ENCODE results near the gene KCTD13.
"Not testable (repeated sequence)": the region's sequence is repeated elsewhere in the genome, so short reads cannot be mapped to it uniquely, and the experiment has no call there.

KCTD13 gene

GRCh38 chr16:29898135-29898803 is 27.8 kb downstream of the KCTD13 start:
- Histone ChIP-seq H3K36me3 (ENCODE audit: control insufficient read depth, insufficient read depth, low read length) (peaks cover 6% of the 10 kb centered on the region), H3K27ac (ENCODE audit: low read depth, low read length, severe bottlenecking) (no peak overlapping the region), H3K4me1 (ENCODE audit: control insufficient read depth, insufficient read depth, low read length, poor library complexity, severe bottlenecking) (peaks cover 13% of the 10 kb centered on the region), H3K4me3 (ENCODE audit: extremely low read depth, insufficient read depth, low read length, poor library complexity, severe bottlenecking) (peak overlapping the region; percentile 58), H3K9me3 (ENCODE audit: control insufficient read depth, low read length) (no peaks in the 10 kb centered on the region)
- 9 to 15% methylated on average over 7 to 9 of the region's 9 CpGs for WGBS, 2 experiments (ENCODE audit: insufficient coverage in 2 of 2)

- Histone ChIP-seq H3K4me1 (ENCODE audit: control insufficient read depth, insufficient read depth, low read length, poor library complexity, severe bottlenecking) (peaks cover 13% of the 10 kb centered on the region), H3K36me3 (ENCODE audit: control insufficient read depth, insufficient read depth, low read length) (peaks cover 6% of the 10 kb centered on the region), H3K4me3 (ENCODE audit: extremely low read depth, insufficient read depth, low read length, poor library complexity, severe bottlenecking) (no peak overlapping the region), H3K9me3 (ENCODE audit: control insufficient read depth, low read length) (no peaks in the 10 kb centered on the region), H3K27ac (ENCODE audit: low read depth, low read length, severe bottlenecking) (no peak overlapping the region)
- WGBS, 2 experiments (ENCODE audit: insufficient coverage in 2 of 2), result 80 to 85% methylated on average over 4 of the region's 4 CpGs
These were observed 28.7 kb downstream of the KCTD13 start for GRCh38 chr16:29897333-29897732.

- H3K4me3 ChIP-seq (ENCODE audit: extremely low read depth, insufficient read depth, low read length, poor library complexity, severe bottlenecking), result no peak overlapping the region
- H3K9me3 ChIP-seq (ENCODE audit: control insufficient read depth, low read length), result no peaks in the 10 kb centered on the region
- H3K4me1 ChIP-seq (ENCODE audit: control insufficient read depth, insufficient read depth, low read length, poor library complexity, severe bottlenecking), result peaks cover 13% of the 10 kb centered on the region
- WGBS, 2 experiments (ENCODE audit: insufficient coverage in 2 of 2), result 84 to 85% methylated on average over 9 to 10 of the region's 15 CpGs
- H3K36me3 ChIP-seq (ENCODE audit: control insufficient read depth, insufficient read depth, low read length), result peaks cover 6% of the 10 kb centered on the region
- H3K27ac ChIP-seq (ENCODE audit: low read depth, low read length, severe bottlenecking), result no peak overlapping the region
These were observed 29.2 kb downstream of the KCTD13 start for GRCh38 chr16:29896841-29897240.

- no peak overlapping the region for H3K4me3 ChIP-seq (ENCODE audit: extremely low read depth, insufficient read depth, low read length, poor library complexity, severe bottlenecking)
- 85 to 86% methylated on average over 4 of the region's 4 CpGs for WGBS, 2 experiments (ENCODE audit: insufficient coverage in 2 of 2)
- peaks cover 10% of the 10 kb centered on the region for H3K4me1 ChIP-seq (ENCODE audit: control insufficient read depth, insufficient read depth, low read length, poor library complexity, severe bottlenecking)
- peaks cover 6% of the 10 kb centered on the region for H3K36me3 ChIP-seq (ENCODE audit: control insufficient read depth, insufficient read depth, low read length)
- H3K9me3 ChIP-seq (ENCODE audit: control insufficient read depth, low read length), result no peaks in the 10 kb centered on the region
- H3K27ac ChIP-seq (ENCODE audit: low read depth, low read length, severe bottlenecking), result no peak overlapping the region
These were observed 31.7 kb downstream of the KCTD13 start for GRCh38 chr16:29894352-29894751.

GRCh38 chr16:29893553-29893952 is 32.5 kb downstream of the KCTD13 start:
- no peak overlapping the region for H3K27ac ChIP-seq (ENCODE audit: low read depth, low read length, severe bottlenecking)
- H3K36me3 ChIP-seq (ENCODE audit: control insufficient read depth, insufficient read depth, low read length), result peaks cover 6% of the 10 kb centered on the region
- peaks cover 10% of the 10 kb centered on the region for H3K4me1 ChIP-seq (ENCODE audit: control insufficient read depth, insufficient read depth, low read length, poor library complexity, severe bottlenecking)
- no peak overlapping the region for H3K4me3 ChIP-seq (ENCODE audit: extremely low read depth, insufficient read depth, low read length, poor library complexity, severe bottlenecking)
- no peaks in the 10 kb centered on the region for H3K9me3 ChIP-seq (ENCODE audit: control insufficient read depth, low read length)
- WGBS, 2 experiments (ENCODE audit: insufficient coverage in 2 of 2), result 94 to 100% methylated on average over 3 of the region's 3 CpGs

GRCh38 chr16:29892458-29892813 is 33.6 kb downstream of the KCTD13 start:
- Histone ChIP-seq H3K4me3 (ENCODE audit: extremely low read depth, insufficient read depth, low read length, poor library complexity, severe bottlenecking) (no peak overlapping the region), H3K9me3 (ENCODE audit: control insufficient read depth, low read length) (no peaks in the 10 kb centered on the region), H3K27ac (ENCODE audit: low read depth, low read length, severe bottlenecking) (no peak overlapping the region), H3K4me1 (ENCODE audit: control insufficient read depth, insufficient read depth, low read length, poor library complexity, severe bottlenecking) (no peaks in the 10 kb centered on the region), H3K36me3 (ENCODE audit: control insufficient read depth, insufficient read depth, low read length) (peaks cover 6% of the 10 kb centered on the region)
- WGBS, 2 experiments (ENCODE audit: insufficient coverage in 2 of 2), result 86 to 98% methylated on average over 6 of the region's 6 CpGs

GRCh38 chr16:29891525-29892457 is 34.2 kb downstream of the KCTD13 start:
- 89 to 96% methylated on average over 6 to 9 of the region's 10 CpGs for WGBS, 2 experiments (ENCODE audit: insufficient coverage in 2 of 2)
- Histone ChIP-seq H3K9me3 (ENCODE audit: control insufficient read depth, low read length) (no peaks in the 10 kb centered on the region), H3K27ac (ENCODE audit: low read depth, low read length, severe bottlenecking) (no peak overlapping the region), H3K36me3 (ENCODE audit: control insufficient read depth, insufficient read depth, low read length) (peaks cover 6% of the 10 kb centered on the region), H3K4me3 (ENCODE audit: extremely low read depth, insufficient read depth, low read length, poor library complexity, severe bottlenecking) (no peak overlapping the region), H3K4me1 (ENCODE audit: control insufficient read depth, insufficient read depth, low read length, poor library complexity, severe bottlenecking) (no peaks in the 10 kb centered on the region)

- not testable (repeated sequence) for H3K36me3 ChIP-seq (ENCODE audit: control insufficient read depth, insufficient read depth, low read length); H3K4me1 ChIP-seq (ENCODE audit: control insufficient read depth, insufficient read depth, low read length, poor library complexity, severe bottlenecking); H3K27ac ChIP-seq (ENCODE audit: low read depth, low read length, severe bottlenecking); H3K4me3 ChIP-seq (ENCODE audit: extremely low read depth, insufficient read depth, low read length, poor library complexity, severe bottlenecking); H3K9me3 ChIP-seq (ENCODE audit: control insufficient read depth, low read length)
- 86 to 89% methylated on average over 3 of the region's 3 CpGs for WGBS, 2 experiments (ENCODE audit: insufficient coverage in 2 of 2)
These were observed 36.7 kb downstream of the KCTD13 start for GRCh38 chr16:29889372-29889771.

GRCh38 chr16:29883987-29884386 is 42.0 kb downstream of the KCTD13 start:
- H3K4me3 ChIP-seq (ENCODE audit: extremely low read depth, insufficient read depth, low read length, poor library complexity, severe bottlenecking), result no peak overlapping the region
- no peaks in the 10 kb centered on the region for H3K4me1 ChIP-seq (ENCODE audit: control insufficient read depth, insufficient read depth, low read length, poor library complexity, severe bottlenecking)
- H3K36me3 ChIP-seq (ENCODE audit: control insufficient read depth, insufficient read depth, low read length), result peaks cover 22% of the 10 kb centered on the region
- WGBS, 2 experiments (ENCODE audit: insufficient coverage in 2 of 2), result 92 to 94% methylated on average over 5 to 6 of the region's 6 CpGs
- H3K9me3 ChIP-seq (ENCODE audit: control insufficient read depth, low read length), result no peaks in the 10 kb centered on the region
- H3K27ac ChIP-seq (ENCODE audit: low read depth, low read length, severe bottlenecking), result no peak overlapping the region

GRCh38 chr16:29881050-29881449 is 45.0 kb downstream of the KCTD13 start:
- Histone ChIP-seq H3K27ac (ENCODE audit: low read depth, low read length, severe bottlenecking) (no peak overlapping the region), H3K4me1 (ENCODE audit: control insufficient read depth, insufficient read depth, low read length, poor library complexity, severe bottlenecking) (no peaks in the 10 kb centered on the region), H3K4me3 (ENCODE audit: extremely low read depth, insufficient read depth, low read length, poor library complexity, severe bottlenecking) (no peak overlapping the region), H3K36me3 (ENCODE audit: control insufficient read depth, insufficient read depth, low read length) (peaks cover 26% of the 10 kb centered on the region), H3K9me3 (ENCODE audit: control insufficient read depth, low read length) (no peaks in the 10 kb centered on the region)
- 100% methylated on average over 1 of the region's 3 CpGs for whole genome bisulfite sequencing, 2 experiments (ENCODE audit: insufficient coverage in 2 of 2)

- Histone ChIP-seq H3K4me3 (ENCODE audit: extremely low read depth, insufficient read depth, low read length, poor library complexity, severe bottlenecking) (no peak overlapping the region), H3K36me3 (ENCODE audit: control insufficient read depth, insufficient read depth, low read length) (peaks cover 17% of the 10 kb centered on the region), H3K4me1 (ENCODE audit: control insufficient read depth, insufficient read depth, low read length, poor library complexity, severe bottlenecking) (no peaks in the 10 kb centered on the region), H3K9me3 (ENCODE audit: control insufficient read depth, low read length) (no peaks in the 10 kb centered on the region), H3K27ac (ENCODE audit: low read depth, low read length, severe bottlenecking) (no peak overlapping the region)
- WGBS, 2 experiments (ENCODE audit: insufficient coverage in 2 of 2), result 92 to 98% methylated on average over 9 of the region's 14 CpGs
These were observed 47.9 kb downstream of the KCTD13 start for GRCh38 chr16:29878172-29878571.
